HG02588 (cell line): Measurements from ENCODE around the gene SATB1.
"Not testable (repeated sequence)": the region's sequence is repeated elsewhere in the genome, so short reads cannot be mapped to it uniquely, and the experiment has no call there.

Experiments used
- ATAC-seq: cut with Tn5 transposase; IDR thresholded peaks from one replicate; pipeline ENCODE4 v1.9.1; 2021; ENCODE audit warnings: mild to moderate bottlenecking, moderate library complexity; ENCODE audit not compliant: unreplicated experiment

SATB1 gene

DNA sequence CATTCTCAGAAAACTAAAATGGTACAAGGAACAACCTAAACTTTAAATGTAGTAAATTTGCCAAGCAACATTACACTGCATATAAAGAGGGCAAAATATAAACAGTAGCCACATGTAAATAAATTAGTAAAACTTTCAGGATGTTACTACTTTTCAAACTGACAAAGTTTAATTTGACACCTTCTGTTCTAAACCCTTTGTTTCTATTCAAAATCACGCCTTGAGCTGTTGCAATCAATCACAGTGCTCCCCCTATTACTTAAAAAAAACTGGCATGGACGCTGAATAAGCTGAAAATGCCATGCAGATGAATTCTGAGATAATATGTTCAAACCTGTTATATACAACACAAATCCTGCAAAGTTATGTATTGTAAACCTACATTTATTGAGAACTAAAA is 69.3 kb downstream of the SATB1 start:
- ATAC-seq, result no peak

DNA sequence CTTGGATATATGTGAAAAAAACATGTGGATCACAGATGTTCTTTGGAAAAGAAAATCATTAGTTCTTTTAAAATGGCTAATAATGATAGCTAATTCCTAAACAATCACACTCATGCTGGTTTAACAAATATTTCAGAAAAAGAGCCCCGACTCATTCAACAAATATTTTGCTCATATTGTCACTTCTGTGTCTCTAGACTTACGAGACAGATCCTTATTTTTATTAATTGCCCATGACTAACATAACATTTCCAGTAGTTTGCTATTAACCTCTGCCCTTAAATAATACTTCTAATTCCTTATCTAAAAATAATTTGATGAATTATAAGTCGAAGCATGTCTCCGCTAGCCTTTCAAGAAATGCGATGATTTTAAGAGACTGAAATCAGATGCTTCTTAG is 70.4 kb downstream of the SATB1 start:
- no peak for ATAC-seq

- no peak for ATAC-seq
Measured at GRCh38 chr3:18351823-18352744, 73.1 kb downstream of the SATB1 start.

DNA sequence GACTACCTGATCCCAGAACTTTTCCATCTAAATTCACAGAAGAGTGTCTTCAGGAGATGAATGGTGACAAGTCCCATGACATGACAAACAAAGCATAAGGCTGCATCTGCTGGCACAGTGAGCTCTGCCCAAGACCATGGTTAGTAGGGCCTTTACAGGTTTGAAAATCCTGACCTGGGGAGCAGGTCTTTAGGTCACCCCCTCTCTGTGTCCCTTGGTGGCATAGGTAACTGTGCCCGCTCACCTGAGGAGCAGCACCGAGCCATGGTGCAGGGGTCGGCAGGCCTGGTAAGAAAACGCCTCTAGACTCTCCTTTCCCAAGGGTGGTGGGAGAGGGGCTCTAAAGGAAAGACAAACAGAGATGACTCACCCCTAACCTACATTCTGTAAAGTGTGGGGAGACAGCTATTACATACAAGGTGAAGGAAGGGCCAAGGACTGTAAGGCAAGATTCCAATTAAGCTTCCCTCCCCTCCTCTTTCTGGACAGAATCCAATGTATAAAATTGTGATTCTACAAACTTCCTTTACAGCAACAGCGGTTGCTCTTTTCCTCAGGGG is 74.0 kb downstream of the SATB1 start:
- no peak for ATAC-seq

- no peak for ATAC-seq
Measured at GRCh38 chr3:18349197-18349798, 75.8 kb downstream of the SATB1 start.

DNA sequence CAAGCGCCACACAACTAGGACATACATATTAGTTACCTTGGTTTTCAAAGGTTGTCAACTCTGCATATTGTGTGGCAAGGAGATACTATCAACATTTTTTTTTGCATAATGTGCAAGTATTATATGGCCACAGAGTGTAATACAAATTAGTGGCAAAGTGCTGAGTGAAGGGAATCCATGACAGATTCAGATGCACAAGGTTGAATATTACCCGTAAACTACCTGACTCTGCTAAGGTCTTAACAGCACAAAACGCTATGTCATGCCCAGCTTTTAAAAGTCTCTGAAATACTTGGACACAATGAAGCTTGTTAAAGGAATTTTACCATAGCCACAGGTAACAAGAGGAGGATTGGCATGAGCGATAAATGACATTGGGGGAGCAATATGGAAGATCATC is 79.0 kb downstream of the SATB1 start:
- ATAC-seq, result no peak

DNA sequence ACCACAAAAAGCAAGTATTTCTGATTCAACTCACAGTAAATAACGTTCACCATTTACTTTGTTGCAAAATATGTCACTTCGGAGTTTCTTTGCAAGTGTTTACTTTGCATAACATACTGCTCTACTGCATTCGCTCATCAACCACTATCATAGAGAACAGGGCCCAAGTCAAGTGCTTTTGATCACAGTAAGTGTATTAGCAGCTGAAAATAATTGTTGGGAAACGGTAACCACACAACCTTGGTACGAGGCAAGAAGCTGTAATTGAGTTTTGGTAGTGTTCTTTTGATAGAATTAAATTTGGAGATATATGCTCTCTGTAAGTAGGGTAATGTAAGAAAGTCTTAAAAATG is 80.1 kb downstream of the SATB1 start:
- no peak for ATAC-seq

DNA sequence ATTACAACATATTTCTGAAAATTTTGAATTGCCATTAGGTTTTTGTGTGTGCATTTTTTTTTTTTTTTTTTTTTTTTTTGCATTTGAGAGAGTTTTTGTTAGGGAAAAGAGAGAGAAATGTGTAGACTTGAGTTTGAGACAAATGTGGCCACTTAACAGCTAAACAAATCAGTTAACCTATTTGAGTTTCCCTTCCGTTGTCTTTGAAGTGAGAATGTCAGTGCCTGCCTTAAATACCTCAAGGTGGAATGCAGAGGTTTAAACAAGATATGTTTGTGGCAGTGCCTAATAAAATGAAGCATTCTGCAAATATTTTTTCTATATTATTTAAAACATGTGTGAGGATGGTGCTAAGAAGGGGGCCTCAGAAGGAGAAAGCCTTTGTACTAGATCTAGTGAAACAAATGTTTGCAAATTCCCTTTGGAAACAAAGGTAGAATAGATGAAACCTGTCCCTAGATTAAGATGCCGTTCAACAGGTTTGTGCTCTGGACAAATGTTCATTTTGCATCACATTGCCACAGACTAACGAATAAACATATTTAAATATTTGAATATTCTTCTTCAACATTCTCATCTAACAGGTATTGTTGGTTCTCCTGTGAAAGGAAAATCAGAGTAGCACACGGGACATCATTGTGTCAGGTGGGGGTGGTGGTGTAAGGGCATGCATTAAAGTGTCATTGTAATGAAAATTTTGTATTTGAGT is 80.7 kb downstream of the SATB1 start:
- ATAC-seq, result no peak

DNA sequence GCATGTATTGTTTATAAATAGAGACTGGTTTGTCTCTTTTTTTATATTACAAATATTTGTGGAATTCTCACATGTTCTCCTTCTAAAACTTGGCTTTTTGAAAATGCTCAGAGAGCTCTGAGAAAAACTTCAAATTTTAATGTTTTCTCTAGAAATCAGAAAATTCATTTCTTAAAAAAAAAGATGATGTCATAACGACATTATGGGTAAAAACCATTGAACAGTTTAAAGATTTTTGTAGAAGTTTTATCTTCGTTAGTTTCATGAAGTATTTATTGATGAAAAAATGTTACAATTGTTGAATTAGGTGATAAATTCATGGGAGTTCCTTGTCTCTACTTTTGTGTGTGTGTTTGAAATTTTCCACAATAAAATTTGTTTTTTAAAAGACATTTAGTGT is 81.3 kb downstream of the SATB1 start:
- no peak for ATAC-seq

- no peak for ATAC-seq
Measured at GRCh38 chr3:18338827-18339514, 86.2 kb downstream of the SATB1 start.

- no peak for ATAC-seq
Measured at GRCh38 chr3:18337231-18337630, 87.9 kb downstream of the SATB1 start.

DNA sequence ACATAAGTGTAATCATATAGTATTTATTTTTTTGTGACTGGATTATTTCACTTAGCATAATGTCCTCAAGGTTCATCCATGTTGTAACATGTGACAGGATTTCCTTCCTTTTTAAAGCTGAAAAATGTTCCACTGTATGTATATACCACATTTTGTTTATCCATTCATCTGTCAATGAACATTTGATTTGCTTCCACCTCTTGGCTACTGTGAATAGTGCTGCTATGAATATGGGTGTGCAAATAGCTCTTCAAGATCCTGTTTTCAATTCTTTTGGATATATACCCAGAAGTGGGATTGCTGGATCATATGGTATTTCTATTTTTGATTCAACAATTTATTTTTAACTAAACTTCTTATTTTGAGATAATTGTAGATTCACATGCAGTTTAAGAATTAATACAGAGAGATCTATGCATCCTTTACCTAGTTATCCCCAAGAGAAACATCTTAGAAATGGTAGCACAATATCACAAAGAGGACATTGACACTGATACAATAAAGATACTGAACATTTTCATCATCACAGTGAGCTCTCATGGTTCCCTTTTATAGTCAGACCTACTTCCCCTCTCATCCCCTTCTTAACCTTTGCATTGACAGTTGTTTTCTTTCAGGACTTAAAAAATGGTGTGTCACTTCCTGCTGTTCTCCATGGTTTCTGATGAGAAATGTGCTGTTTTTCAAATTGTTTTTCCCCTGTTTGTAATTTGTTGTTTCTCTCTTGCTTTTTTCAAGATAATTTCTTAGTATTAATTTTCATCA is 90.1 kb downstream of the SATB1 start:
- ATAC-seq, result no peak

- not testable (repeated sequence) for ATAC-seq
Measured at GRCh38 chr3:18330772-18331441, 94.2 kb downstream of the SATB1 start.

GRCh38 chr3:18308096-18308650 is 117.0 kb downstream of the SATB1 start:
- no peak for ATAC-seq

DNA sequence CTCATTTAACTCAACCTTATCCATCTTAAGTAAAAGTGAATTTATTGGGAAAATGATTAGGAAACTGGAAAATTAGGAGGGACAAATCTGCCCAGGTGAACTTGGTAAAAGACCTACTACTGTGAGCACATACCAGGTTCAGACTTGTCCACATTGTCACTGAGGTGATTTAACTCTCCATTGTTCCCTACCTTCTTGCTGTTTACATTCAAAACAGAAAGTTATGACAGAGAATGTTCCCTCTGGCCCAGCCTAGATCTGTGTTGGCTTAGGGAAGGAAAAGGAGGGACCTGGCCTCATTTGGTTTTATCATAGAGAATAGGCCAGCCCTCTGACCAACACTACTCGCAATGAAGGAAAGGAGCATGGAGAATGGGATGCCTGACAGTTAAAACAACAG is 117.6 kb downstream of the SATB1 start:
- ATAC-seq, result no peak

DNA sequence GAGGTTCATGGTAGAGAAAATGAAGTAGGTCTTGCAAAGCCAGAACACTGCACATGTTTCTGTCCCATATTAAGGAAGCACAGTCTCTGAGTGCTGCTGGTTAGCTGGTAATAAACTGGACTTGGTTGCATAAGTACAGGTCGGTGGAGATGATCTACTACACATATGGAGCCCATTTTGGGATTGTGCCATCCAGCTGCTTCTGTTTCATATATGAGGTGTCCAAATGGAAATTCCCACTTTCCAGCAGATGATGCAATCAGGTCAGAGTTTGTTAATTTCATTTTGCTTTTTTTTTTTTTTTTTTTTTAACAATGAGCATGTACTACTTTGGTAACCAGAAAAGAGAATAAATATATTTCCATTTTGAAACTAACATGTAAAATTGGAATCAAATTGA is 122.6 kb downstream of the SATB1 start:
- no peak for ATAC-seq

- ATAC-seq, result no peak
Measured at GRCh38 chr3:18301781-18302180, 123.4 kb downstream of the SATB1 start.

- no peak for ATAC-seq
Measured at GRCh38 chr3:18300916-18301315, 124.2 kb downstream of the SATB1 start.

- ATAC-seq, result no peak
Measured at GRCh38 chr3:18297126-18297525, 128.0 kb downstream of the SATB1 start.
